Small intestine (tissue), 7 donors: ENCODE results near the gene EML4. TPM values are rescaled to one million over a fixed set of nuclear protein-coding genes. Genes with fewer than 3 reads are reported as not detected.

ENCODE experiments used
- DNase-seq, 2 donors: peaks; one replicate each; pipeline versions ENCODE4 v3.0.0 to v3.0.0-alpha.2; 2013
- FAIRE-seq: peaks from 2 replicates; lab custom pipeline; 2012; peaks lifted over from hg19 to GRCh38; lab: Jason Lieb, UNC
- H3K27ac ChIP-seq, 3 donors: one replicate each; pipeline ENCODE4 v1.5.1; 2013; ENCODE audit warnings: low read length in 2 of 3, mild to moderate bottlenecking in 2 of 3, control low read depth in 1 of 3, inconsistent platforms in 1 of 3, low read depth in 1 of 3, moderate library complexity in 1 of 3
- H3K27me3 ChIP-seq, 3 donors: one replicate each; pipeline ENCODE4 v1.6.1; 2013; ENCODE audit warnings: low read length in 3 of 3, inconsistent platforms in 1 of 3; ENCODE audit not compliant: control insufficient read depth in 3 of 3, insufficient read depth in 3 of 3
- H3K36me3 ChIP-seq, 3 donors: one replicate each; pipeline ENCODE4 v1.6.1; 2013; ENCODE audit warnings: low read length in 3 of 3, inconsistent platforms in 1 of 3, low read depth in 1 of 3, mild to moderate bottlenecking in 1 of 3, moderate library complexity in 1 of 3; ENCODE audit not compliant: control insufficient read depth in 3 of 3, insufficient read depth in 2 of 3
- H3K4me1 ChIP-seq, 3 donors: one replicate each; pipeline ENCODE4 v1.6.1; 2013; ENCODE audit warnings: low read length in 2 of 3, inconsistent platforms in 1 of 3, low read depth in 1 of 3, mild to moderate bottlenecking in 1 of 3, moderate library complexity in 1 of 3; ENCODE audit not compliant: control insufficient read depth in 3 of 3, insufficient read depth in 2 of 3
- H3K4me3 ChIP-seq, 3 donors: one replicate each; pipeline ENCODE4 v1.5.1; 2013; ENCODE audit warnings: low read length in 3 of 3, control low read depth in 1 of 3, inconsistent platforms in 1 of 3, low read depth in 1 of 3, mild to moderate bottlenecking in 1 of 3, moderate library complexity in 1 of 3
- H3K9me3 ChIP-seq, 2 donors: one replicate each; pipeline ENCODE4 v1.6.1; 2013; ENCODE audit warnings: low read depth in 1 of 2, low read length in 1 of 2; ENCODE audit not compliant: control insufficient read depth in 2 of 2, insufficient read depth in 1 of 2
- WGBS, 3 donors: extraction: QIAGEN DNeasy Blood & Tissue Kit; methylation state at CpG; one replicate each; pipeline ENCODE4 v1.1.7; 2013; 5-methylcytosine and 5-hydroxymethylcytosine counted together
- polyA plus RNA-seq, 4 donors: library from polyadenylated mRNA; stranded (reverse) in 3 of 4; unstranded in 1 of 4; fragments of 200-250 nt in 3 of 4; fragments of 120-200 nt in 1 of 4; gene quantifications; one replicate each; pipeline versions ENCODE4 v1.2.1 to v1.2.3, GENCODE V29; 2013
- donor health status: healthy with polysubstance abuse.
- donor health status: control.
- donor health status: control.
- donor health status: Bipolar disorder and iron deficiency.
- donor health status: healthy.

Gene EML4
- polyA plus RNA-seq, 4 donors: 30.0 to 132 (median 33.3) TPM

DNA sequence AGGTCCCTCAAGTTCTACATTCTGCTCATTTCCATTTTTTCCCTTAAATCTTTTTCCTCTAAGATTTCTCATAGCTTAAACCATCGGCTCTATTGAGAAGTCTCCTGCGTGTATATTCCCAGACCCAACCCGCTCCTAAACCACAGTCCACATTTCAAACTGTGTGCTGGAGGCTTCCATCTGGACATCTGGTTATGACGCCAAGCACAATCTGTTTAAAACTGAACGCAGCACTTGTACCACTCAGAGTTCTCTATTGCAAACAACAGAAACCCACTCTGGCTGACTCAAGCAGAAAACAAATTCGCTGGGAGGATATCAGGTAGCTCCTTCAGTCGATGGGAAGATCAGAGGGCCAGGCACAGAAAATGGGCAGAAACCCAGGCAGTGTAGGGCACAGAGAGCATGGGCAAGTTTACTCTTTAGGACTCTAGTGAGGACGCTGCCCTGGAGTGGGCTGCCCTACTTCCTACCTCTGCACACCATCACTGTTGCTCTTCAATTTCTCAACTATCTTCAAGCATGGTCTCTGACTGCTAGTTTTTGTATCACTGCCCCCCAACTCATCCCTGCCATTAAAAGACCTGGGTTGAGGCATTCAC is 5.6 kb upstream of the EML4 start:
- Histone ChIP-seq H3K27me3 (no peaks in the 10 kb centered on the region), H3K9me3 (no peaks in the 10 kb centered on the region), H3K36me3 (no peaks in the 10 kb centered on the region), H3K4me3 (no peak overlapping the region), H3K4me1 (no peaks in the 10 kb centered on the region), H3K27ac (no peak overlapping the region)
- DNase-seq: no peak
- 73 to 91% (median 86%) methylated on average over 8 of the region's 8 CpGs for WGBS, 3 donors
- FAIRE-seq: no peak

DNA sequence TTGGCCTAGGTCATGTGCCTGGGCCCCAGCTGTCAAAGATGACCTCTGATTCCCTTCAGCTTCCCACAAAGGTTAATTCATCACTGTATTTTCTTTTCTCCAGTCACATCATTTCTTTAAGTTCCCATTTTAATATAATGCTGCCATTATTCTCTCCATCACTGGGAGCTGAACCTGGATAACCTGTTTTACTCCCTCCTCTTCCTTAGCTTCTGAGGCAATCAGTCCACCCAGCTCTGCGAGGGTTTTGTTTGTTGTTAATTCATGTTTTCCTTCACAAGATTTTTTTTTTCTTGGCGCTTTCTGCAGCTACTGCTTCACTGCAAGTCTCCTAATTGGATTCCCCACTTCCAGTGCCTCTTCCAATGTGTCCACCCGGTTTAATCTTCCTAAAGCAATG is 5.1 kb upstream of the EML4 start:
- 55 to 80% (median 73%) methylated on average over 3 of the region's 3 CpGs for WGBS, 3 donors

DNA sequence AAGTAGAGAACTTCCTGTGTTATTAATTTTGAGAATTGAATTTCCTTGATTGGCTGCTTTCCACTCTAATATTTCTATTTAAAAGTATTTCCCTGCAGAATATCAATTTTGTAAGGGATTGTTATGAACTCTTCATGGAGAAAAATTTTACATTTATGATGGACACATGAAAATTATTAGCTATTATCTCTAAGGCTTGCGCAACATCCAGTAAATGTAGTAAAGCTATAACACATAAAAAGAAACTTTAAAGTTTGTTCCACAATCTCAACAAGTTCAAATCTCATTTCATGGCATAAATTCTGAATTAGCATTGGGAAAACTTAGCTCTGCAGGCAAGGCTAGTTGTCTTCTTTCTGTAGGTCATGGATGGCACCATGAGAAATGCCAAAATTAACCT is 4.2 kb upstream of the EML4 start:
- Histone ChIP-seq H3K27me3 (no peaks in the 10 kb centered on the region), H3K27ac (no peak overlapping the region), H3K9me3 (no peaks in the 10 kb centered on the region), H3K4me3 (no peak overlapping the region), H3K4me1 (peaks cover 0 to 3% (median 0%) of the 10 kb centered on the region in 3 donors), H3K36me3 (no peaks in the 10 kb centered on the region)
- FAIRE-seq (no peak), DNase-seq (no peak)
- WGBS, 3 donors: 4 to 90% (median 65%) methylated on average over 1 of the region's 1 CpG

More for the DNA sequence above, 5.1 kb upstream of the EML4 start:
- DNase-seq (no peak), FAIRE-seq (no peak)
- Histone ChIP-seq H3K4me3 (no peak overlapping the region), H3K4me1 (peaks cover 0 to 3% (median 0%) of the 10 kb centered on the region in 3 donors), H3K27me3 (no peaks in the 10 kb centered on the region), H3K36me3 (no peaks in the 10 kb centered on the region), H3K9me3 (no peaks in the 10 kb centered on the region), H3K27ac (no peak overlapping the region)

DNA sequence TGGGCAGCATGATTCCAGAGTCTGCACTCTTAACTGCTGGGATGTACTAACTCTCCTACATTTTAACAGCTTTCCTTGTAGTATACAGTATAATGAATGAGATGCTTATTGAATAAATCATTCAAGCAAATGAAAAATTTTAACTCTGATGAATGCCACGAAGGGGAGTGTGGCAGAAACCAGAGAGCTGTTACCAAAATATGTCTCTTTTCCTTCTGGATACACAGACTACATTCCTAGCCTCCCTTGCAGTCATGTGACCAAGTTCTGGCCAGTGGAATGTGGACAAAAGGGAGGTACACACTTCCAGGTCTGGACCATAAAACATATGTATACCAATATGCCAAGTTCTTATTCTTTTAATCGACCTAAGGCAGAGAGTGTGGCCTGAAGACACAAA is 1.7 kb upstream of the EML4 start:
- H3K4me1 ChIP-seq: peaks cover 0 to 7% (median 3%) of the 10 kb centered on the region in 3 donors
- H3K9me3 ChIP-seq: no peaks in the 10 kb centered on the region
- FAIRE-seq: no peak
- H3K27ac ChIP-seq: no peak overlapping the region
- no peaks in the 10 kb centered on the region for H3K36me3 ChIP-seq
- DNase-seq: no peak
- H3K4me3 ChIP-seq: no peak overlapping the region
- 55 to 62% (median 58%) methylated on average over 2 of the region's 2 CpGs for WGBS, 3 donors
- no peaks in the 10 kb centered on the region for H3K27me3 ChIP-seq

DNA sequence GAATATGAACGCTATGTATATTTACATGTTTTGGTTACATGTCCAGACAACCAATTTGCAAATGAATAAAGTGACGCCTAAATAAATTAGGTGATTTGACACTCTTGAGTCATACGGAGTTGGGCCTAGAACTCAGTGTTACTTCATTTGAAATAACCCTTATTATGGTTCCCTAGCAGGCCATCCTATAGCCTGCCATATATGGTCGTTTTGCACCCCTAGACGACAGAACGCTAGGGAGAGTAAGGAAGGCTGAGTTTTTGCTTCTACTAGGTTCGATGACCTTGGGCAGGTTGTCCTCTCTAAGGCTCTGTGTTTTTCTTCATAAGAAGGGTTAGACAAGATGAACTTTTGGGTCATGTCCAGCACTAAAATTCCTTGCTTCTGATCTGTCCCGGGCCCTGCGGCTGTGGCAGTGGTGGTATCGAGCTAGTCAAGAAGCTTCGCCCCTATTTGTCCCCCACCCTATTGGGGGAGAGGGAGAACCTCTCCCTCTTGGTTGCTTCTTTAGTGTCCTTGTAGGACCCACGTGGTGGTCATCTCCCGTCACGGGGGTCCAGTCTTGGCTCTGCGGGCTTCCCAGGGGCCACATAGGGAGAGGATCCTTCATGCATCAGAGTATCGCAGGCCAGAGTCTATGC is 574 bp upstream of the EML4 start:
- 74 to 77% (median 77%) methylated on average over 16 of the region's 16 CpGs for WGBS, 3 donors
- peaks cover 0 to 3% (median 0%) of the 10 kb centered on the region in 3 donors for H3K36me3 ChIP-seq
- DNase-seq: no peak
- no peaks in the 10 kb centered on the region for H3K27me3 ChIP-seq
- H3K9me3 ChIP-seq: no peaks in the 10 kb centered on the region
- peak overlapping the region in 1 of 3 donors; percentile 26 for H3K4me3 ChIP-seq
- H3K4me1 ChIP-seq: peaks cover 0 to 7% (median 7%) of the 10 kb centered on the region in 3 donors
- FAIRE-seq: no peak
- H3K27ac ChIP-seq: peak overlapping the region in 2 of 3 donors; percentile 58 to 69

DNA sequence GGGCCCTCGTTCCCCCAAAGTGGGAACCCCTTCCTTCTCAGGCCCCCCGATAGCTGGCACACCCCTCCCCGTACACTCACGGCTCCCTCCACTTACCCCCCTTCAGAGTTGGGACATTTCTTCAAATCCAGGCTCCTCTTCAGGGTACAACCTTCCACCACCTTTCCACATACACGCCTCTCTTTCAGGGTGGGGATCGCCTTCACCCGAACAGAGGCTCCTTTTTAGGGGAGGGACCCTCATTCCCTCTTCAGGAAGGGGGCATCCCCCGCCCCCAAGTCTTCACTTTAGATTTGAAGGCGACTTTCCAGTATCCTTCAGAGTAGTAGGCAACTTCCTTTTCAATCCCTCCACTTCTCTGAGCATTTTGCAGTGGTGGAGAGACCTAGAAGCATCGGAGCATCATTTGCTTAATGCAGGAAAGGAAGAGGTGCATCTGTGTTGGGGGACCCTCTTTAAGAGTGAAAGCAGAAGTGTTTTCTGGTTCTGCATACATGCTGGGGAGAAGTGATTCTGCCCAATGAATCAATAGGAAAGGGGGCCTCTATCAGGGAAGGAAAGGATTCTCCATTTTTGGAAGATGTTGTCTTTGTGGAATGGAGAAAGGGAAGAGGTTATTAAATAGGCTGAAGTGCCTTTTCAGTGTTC is 845 bp downstream of the EML4 start:
- DNase-seq (peak; percentile 41 to 56), FAIRE-seq (no peak)
- 0% methylated on average over 10 of the region's 10 CpGs for WGBS, 3 donors

DNA sequence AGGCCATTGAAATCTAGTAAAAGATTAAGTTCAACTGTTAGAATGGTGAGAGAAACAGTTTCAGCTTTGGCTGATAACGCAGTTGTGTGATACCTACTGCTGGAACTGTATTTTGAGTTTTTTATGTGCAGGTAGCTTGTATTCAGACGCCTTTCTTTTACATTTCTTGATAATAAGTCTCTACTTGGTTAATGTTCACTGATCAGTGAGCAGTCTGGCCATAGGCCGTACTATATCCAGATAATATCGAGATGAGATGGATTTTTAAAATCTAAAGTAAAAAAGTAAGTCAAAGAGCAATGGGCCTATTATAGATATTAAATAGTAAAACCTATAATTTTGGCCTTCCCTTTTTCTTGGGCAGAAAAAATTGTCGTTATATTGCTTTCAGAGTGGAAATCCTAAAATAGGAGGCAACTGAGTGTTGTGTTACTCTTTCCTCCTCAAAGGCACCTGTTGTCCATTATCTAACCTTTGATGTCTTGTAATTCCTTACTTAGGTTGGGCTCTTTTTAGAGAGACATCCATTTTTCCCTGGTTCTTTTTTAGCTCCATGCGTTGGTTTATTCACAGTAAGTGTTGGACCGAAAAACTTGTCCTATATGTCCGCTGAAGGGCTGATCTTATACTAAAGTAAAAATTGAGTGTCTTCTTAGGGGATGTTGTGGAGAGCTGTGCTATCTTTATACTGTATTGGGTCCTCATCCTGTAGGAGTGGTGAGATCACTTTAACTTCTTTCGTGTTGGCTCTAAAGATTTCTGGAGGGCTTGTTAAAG is 1.7 kb downstream of the EML4 start:
- Histone ChIP-seq H3K27ac (peak overlapping the region; percentile 72 to 96 (median 81)), H3K4me1 (peaks cover 0 to 9% (median 7%) of the 10 kb centered on the region in 3 donors), H3K36me3 (peaks cover 0 to 10% (median 0%) of the 10 kb centered on the region in 3 donors), H3K9me3 (no peaks in the 10 kb centered on the region), H3K27me3 (no peaks in the 10 kb centered on the region), H3K4me3 (peak overlapping the region; percentile 89 to 93 (median 90))
- WGBS, 3 donors: 4 to 44% (median 12%) methylated on average over 9 of the region's 9 CpGs
- DNase-seq (peak; percentile 34 to 47), FAIRE-seq (no peak)

More for the DNA sequence above, 845 bp downstream of the EML4 start:
- Histone ChIP-seq H3K27me3 (no peaks in the 10 kb centered on the region), H3K36me3 (peaks cover 0 to 4% (median 0%) of the 10 kb centered on the region in 3 donors), H3K27ac (peak overlapping the region; percentile 72 to 96 (median 81)), H3K4me1 (peaks cover 0 to 9% (median 7%) of the 10 kb centered on the region in 3 donors), H3K4me3 (peak overlapping the region; percentile 89 to 93 (median 90)), H3K9me3 (no peaks in the 10 kb centered on the region)
